ENCODE data around the gene JSRP1.
A peak's percentile ranks its signal among the peaks of the same experiment; 100 is the strongest.

JSRP1 gene

DNA sequence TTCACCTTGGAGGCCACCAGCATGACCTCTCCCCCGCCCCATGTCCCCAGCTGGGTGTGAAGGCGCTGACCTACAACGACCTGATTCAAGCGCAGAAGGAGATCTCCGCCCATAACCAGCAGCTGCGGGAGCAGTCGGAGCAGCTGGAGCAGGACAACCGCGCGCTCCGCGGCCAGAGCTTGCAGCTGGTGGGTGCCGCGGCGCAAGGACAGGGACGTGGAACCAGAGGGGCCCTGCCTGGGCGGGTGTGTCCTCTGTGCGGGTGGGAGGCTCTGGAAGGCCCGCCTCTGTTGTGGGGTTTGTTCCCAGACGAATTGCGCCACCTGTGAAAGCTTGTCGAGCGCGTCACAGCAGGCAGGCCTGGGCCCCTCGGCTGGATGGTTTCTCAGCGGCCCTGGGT, 42.4 kb downstream of the JSRP1 start:
- peak; percentile 80 for DNase-seq

DNA sequence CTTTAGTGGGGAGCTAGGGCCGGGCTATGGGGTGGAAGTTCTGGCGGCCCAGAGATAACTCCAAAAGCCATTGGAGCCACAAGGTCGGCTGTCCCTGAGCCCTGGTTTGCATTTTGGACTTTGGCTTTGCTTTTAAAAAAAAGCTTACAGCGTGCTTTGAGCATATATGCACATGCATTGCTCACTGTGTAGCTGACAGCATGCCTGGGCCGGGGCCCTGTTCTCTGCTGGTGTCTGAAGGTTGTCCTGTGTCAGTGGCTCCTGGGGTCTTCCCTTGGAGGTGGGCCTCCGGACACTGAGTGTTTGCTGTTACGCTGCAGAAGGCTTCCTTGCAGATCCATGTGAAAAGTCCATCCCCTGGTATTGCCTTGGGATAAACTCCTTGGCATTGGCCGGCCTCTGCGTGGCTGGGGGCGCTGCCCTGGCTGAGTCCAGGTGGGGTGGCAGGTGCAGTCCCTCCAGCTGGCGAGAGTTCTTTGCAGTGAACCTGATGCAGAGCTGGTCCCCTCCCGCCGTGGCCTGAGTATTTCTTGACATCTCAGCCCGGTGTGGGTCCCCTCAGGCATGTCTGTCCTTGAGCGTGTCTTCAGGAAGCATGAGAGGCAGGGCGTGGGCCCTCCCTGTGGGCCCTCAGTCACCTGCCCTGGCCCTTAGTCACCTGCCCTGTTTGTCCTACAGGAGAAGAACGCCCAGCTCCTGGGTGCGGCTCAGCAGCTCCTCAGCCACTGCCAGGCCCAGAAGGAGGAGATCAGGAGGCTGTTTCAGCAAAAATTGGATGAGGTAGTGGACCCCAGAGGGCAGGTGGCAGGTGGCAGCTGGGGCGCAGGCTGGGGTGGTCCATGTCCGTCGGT, 43.1 kb downstream of the JSRP1 start:
- DNase-seq: no peak

DNA sequence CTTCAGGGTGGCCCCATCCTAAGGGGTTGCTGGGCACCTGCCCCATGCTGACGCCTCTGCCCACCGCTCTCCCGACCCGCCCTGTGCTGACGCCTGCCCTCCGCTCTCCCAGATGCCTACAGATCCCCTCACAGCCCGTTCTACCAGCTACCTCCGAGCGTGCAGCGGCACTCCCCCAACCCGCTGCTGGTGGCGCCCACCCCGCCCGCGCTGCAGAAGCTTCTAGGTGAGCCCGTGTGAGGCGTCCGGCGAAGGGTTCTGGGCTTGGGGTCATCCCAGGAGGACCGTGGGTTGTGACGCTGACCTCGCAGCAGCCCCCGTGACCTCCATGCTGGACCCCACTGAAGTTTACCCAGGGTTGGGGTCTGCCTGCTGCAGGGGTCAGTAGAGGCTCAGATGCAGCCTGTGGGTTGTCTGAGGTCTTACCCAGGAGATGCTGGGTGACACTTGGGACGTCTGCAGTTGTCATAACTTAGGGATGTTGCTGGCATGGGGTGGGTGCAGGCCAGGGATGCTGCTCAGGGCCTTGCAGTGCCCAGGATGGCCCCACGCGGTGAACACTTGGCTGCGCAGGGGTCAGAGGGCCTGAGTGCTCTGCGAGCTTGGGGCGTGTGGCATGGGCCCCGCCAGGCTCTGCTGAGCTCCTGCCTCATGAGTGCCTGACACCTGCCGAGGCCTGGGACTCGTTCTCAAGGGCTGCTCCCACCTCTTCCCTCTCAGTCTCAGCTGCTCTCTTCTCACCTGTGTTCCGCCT, 45.1 kb downstream of the JSRP1 start:
- no peak for DNase-seq

DNA sequence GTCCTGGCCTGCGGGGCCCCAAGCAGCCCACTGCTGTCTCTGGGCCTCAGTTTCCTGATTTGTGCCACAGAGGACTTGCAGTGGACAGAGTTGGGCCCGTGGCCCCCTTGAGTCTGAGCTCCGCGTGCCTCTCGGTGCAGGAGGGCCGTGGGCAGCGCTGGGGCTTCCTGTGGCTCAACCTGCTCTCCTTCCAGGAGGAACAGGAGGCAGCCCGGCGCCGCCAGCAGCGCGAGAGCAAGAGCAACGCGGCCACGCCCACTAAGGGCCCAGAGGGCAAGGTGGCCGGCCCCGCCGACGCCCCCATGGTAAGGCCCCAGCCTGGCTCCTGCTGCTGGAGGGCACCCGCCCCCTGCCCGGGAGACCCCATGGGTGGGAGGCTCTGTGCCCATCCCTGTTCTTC, 46.0 kb downstream of the JSRP1 start:
- no peak for DNase-seq

DNA sequence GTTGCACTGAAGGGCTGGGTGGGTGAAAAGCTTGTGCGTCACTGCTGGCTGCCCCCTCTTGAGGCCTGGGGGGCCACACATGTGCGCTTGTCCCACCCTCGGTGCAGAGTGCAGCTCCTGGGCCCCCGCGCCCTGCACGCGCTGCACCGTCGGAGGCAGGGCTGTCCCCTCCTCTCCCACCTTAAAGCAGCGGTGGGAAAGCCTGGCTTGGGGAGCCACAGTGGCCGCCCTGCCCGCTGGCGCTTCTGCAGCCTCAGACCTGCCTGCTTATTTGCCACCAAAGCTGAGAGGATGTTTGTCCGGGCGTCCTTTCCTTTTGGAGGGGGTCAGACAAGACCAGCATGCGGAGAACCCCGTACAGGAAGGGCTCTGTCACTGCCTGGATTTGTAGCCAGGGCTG, 46.8 kb downstream of the JSRP1 start:
- no peak for DNase-seq

DNA sequence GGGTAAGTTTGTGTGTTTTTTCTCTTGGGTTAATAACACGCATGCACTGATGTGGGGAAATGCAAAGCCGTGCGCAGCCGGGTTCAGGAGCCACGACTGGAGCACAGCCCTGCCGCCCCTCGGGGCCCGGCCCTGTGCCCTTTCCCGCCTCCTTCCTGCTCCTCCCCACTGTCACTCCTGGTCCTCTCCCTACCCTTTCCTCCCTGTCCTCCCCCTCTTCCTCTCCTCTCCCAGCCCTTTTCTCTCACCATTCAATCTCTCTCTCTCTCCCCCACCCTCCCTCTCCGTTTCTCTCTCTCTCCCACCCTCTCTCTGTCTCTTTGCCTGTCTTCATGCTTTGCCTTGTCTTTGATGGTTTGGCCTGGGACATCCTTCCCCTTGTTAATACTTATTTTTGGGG, 47.2 kb downstream of the JSRP1 start:
- DNase-seq: no peak

DNA sequence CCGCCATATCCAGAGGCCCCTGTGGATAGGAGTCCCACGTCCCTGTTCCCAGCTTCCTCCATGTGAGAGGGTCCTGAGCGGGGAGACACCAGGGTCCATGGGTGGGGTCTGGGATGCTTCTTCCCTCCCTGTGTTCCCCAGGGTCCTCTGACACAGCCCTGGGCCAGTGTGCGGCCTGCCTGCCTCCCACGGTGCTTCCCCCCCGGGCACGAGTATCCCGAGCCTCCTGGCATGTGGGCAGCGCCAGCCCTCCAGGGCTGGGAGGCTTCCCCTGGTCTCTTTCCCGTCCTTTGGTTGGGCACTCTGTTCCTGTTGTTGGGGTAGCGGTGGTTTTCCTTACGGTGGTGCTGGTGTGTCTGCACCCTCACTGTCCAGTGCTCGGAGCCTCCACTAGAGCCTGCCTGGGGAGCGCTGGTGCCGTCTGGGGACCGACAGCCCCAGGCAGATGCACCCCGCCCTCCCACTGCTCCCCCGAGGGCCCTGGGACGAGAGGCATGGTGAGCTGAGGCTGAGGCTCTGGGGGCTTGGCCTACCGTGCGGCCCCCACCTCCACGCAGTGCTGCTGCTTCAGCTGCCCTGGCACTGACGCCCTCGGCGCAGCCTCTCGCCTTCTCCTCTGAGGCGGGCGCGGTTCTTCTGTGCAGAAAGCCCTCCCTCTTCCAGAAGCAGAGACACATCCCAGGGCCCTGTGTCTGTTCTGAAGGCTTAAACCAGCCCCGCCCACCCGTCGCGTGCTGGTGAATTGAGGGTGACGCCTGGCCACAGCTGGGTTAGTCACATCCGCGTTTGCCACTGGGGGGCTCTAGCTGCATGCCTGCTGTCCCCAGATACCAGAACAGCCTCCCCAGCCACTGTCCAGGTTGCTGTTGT, 48.0 kb downstream of the JSRP1 start:
- peak; percentile 78 for DNase-seq

DNA sequence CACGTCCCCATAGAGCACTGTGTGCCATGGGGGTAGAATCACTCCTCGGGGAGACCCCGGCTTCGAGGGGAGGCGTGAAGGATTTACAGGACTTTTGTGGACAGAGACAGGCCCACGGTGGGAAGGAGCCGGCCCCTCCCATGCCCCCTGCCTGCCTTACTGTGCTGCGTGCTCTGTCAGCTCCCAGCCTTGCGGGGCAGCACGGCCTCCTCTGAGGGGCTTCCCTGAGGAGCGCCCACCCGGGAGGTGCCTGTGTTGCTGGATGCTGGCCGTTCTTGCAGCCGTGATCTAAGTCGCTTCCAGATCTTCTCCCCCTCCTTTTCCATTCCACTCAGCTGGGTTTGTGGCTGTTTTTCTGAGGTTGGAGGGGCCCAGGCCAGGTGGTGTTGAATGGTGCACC, 49.2 kb downstream of the JSRP1 start:
- no peak for DNase-seq

DNA sequence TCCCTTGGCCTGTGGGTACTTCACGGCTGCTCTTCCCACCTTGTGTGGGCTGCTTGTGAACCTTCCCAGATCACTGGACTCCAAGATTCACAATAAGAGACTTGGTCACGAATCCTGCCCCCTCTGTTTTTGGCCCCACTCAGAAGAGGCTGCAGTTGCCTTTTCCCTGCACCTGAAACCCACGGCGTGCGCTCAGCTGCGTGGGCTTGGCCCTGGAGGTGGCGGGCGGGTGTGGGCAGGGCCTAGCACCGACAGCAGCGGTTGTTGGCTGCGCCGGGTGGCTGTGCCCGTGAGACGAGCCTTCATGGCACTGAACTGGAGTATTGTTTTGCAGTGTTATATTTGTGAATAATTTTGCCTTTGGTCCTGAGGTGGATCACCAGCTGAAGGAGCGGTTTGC, 53.9 kb downstream of the JSRP1 start:
- no peak for DNase-seq

Data from right forelimb (tissue), 1 donor.